ENCODE results near the gene ANGPTL8.

Gene ANGPTL8

DNA sequence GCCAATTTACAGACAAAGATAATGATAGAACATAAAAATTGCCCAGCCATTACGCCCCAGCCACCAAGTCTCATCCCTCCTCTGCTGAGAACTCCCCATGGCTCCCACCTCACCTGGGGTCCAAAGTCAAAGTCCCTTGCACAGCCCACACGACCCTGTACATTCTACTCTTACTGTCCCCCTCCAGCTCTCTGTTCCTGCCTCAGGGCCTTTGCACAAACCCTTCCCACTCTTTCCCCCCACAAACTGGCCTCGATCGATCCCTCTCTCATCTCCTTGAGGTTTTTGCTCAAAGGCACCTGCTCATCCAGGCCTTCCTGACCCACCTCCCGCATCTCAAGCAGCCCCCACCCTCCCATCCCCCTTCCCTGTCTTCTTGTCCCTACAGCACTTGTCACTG is 21.6 kb downstream of the ANGPTL8 start:
- Histone ChIP-seq H3K4me1 (ENCODE audit: control insufficient read depth in 2 of 2, insufficient read depth in 2 of 2, low read length in 2 of 2) (peaks cover 25 to 29% of the 10 kb centered on the region in 2 donors), H3K27ac (ENCODE audit: low read depth in 2 of 2, low read length in 2 of 2) (no peak overlapping the region), H3K9ac (ENCODE audit: low read depth in 1 of 2, low read length in 2 of 2) (no peak overlapping the region), H3K4me3 (ENCODE audit: low read length in 2 of 2) (peak overlapping the region in 1 of 2 donors; percentile 72), H3K27me3 (ENCODE audit: control insufficient read depth in 2 of 2, insufficient read depth in 2 of 2, low read length in 2 of 2) (no peaks in the 10 kb centered on the region), H3K9me3 (ENCODE audit: control insufficient read depth in 2 of 2, low read length in 2 of 2) (no peaks in the 10 kb centered on the region), H3K36me3 (ENCODE audit: control insufficient read depth in 2 of 2, insufficient read depth in 2 of 2, low read length in 2 of 2) (no peaks in the 10 kb centered on the region)

DNA sequence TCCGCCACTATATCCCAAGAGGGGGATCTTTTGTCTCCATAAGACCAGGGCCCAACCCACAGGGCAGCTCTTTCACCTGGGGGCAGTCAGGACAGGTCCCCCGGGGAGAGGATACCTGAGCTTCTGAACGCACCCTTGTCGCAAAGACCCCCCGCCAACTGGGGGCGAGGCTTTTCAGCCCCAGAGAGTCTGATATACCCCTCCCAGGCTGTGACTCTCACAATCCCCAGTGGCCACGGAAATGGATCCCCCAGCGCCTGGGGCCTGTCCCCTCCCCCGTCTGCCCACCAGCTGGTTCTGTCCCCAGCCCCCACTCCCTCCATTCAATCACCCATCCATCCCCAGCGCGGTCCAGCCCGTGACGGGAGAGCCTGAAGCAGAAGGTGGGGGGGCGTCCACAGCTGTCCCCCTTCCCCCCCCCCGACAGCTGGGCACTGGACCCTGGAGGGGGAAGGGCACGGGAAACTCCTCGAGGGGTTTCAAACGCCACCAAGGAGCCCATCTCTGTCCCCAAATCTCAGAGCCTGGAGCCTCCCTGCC is 22.1 kb downstream of the ANGPTL8 start:
- Histone ChIP-seq H3K27me3 (ENCODE audit: control insufficient read depth in 2 of 2, insufficient read depth in 2 of 2, low read length in 2 of 2) (no peaks in the 10 kb centered on the region), H3K9me3 (ENCODE audit: control insufficient read depth in 2 of 2, low read length in 2 of 2) (no peaks in the 10 kb centered on the region), H3K4me3 (ENCODE audit: low read length in 2 of 2) (peak overlapping the region; percentile 67 to 72), H3K4me1 (ENCODE audit: control insufficient read depth in 2 of 2, insufficient read depth in 2 of 2, low read length in 2 of 2) (peaks cover 28 to 33% of the 10 kb centered on the region in 2 donors), H3K36me3 (ENCODE audit: control insufficient read depth in 2 of 2, insufficient read depth in 2 of 2, low read length in 2 of 2) (no peaks in the 10 kb centered on the region), H3K9ac (ENCODE audit: low read depth in 1 of 2, low read length in 2 of 2) (peak overlapping the region; percentile 60 to 78), H3K27ac (ENCODE audit: low read depth in 2 of 2, low read length in 2 of 2) (peak overlapping the region; percentile 56 to 70)

DNA sequence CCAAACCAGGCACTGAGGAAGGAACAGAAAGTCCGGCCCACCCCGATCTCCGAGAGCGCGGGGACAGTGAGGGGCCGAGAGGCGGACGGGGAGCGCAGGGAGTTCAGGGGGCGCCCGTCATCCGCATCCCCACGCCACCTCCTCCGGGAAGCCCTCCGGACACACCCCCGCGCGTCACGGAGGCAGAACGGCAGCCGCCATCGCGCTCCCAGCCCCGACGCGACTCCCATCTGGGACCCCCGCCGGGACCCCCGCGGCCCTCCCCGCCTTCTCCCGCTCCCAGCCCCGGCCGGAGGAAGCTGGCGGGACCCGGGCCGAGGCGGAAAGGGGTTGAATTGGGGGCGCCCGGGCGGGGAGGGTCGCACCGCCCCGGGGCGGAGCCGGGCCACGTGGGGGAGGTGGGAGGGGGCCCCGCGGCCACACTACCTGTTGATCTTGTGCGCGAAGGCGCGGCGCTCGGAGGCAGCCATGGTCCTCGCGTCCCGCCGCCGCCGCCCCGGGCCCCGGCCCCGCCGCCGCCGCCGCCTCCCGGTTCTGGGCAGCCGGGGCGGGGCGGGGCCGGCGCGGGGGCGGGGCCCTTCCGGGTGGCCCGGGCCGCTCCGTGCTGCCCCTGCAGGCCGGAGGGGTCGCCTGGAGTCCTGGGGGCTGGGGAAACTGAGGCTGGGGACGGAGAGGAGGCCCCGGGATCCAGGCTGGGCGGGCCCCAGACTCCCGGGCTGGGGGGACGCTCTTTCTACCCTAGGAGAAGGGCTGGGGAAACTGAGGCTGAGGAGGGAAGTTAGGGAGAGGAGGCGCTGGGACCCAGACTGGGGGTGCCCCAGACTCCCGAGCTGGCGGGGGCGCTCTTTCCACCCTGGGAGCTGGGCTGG is 22.8 kb downstream of the ANGPTL8 start, which contains the start of gene DOCK6:
TSS of gene DOCK6 (minus strand) at position 554 of the 869 bp plus-strand sequence. CDS start at position 470, 84 bp downstream.
- Histone ChIP-seq H3K27ac (ENCODE audit: low read depth in 2 of 2, low read length in 2 of 2) (peak within 1 kb of the TSS; percentile 65 to 80), H3K4me1 (ENCODE audit: control insufficient read depth in 2 of 2, insufficient read depth in 2 of 2, low read length in 2 of 2) (peaks cover 28 to 35% of the 10 kb centered on the region in 2 donors), H3K27me3 (ENCODE audit: control insufficient read depth in 2 of 2, insufficient read depth in 2 of 2, low read length in 2 of 2) (no peaks in the 10 kb centered on the region), H3K9ac (ENCODE audit: low read depth in 1 of 2, low read length in 2 of 2) (peak within 1 kb of the TSS; percentile 74 to 90), H3K4me3 (ENCODE audit: low read length in 2 of 2) (peak within 1 kb of the TSS; percentile 67 to 76), H3K9me3 (ENCODE audit: control insufficient read depth in 2 of 2, low read length in 2 of 2) (no peaks in the 10 kb centered on the region), H3K36me3 (ENCODE audit: control insufficient read depth in 2 of 2, insufficient read depth in 2 of 2, low read length in 2 of 2) (no peaks in the 10 kb centered on the region)

GRCh38 chr19:11263726-11264125 is 24.3 kb downstream of the ANGPTL8 start:
- Histone ChIP-seq H3K27ac (ENCODE audit: low read depth in 2 of 2, low read length in 2 of 2) (no peak overlapping the region), H3K9me3 (ENCODE audit: control insufficient read depth in 2 of 2, low read length in 2 of 2) (no peaks in the 10 kb centered on the region), H3K4me3 (ENCODE audit: low read length in 2 of 2) (no peak overlapping the region), H3K4me1 (ENCODE audit: control insufficient read depth in 2 of 2, insufficient read depth in 2 of 2, low read length in 2 of 2) (peaks cover 28 to 37% of the 10 kb centered on the region in 2 donors), H3K36me3 (ENCODE audit: control insufficient read depth in 2 of 2, insufficient read depth in 2 of 2, low read length in 2 of 2) (no peaks in the 10 kb centered on the region), H3K27me3 (ENCODE audit: control insufficient read depth in 2 of 2, insufficient read depth in 2 of 2, low read length in 2 of 2) (no peaks in the 10 kb centered on the region), H3K9ac (ENCODE audit: low read depth in 1 of 2, low read length in 2 of 2) (no peak overlapping the region)

GRCh38 chr19:11264452-11265176 is 25.2 kb downstream of the ANGPTL8 start:
- H3K9me3 ChIP-seq (ENCODE audit: control insufficient read depth in 2 of 2, low read length in 2 of 2) = no peaks in the 10 kb centered on the region
- H3K4me1 ChIP-seq (ENCODE audit: control insufficient read depth in 2 of 2, insufficient read depth in 2 of 2, low read length in 2 of 2) = peaks cover 28 to 41% of the 10 kb centered on the region in 2 donors
- no peaks in the 10 kb centered on the region for H3K27me3 ChIP-seq (ENCODE audit: control insufficient read depth in 2 of 2, insufficient read depth in 2 of 2, low read length in 2 of 2)
- peak overlapping the region; percentile 53 to 77 for H3K9ac ChIP-seq (ENCODE audit: low read depth in 1 of 2, low read length in 2 of 2)
- peak overlapping the region in 1 of 2 donors; percentile 54 for H3K4me3 ChIP-seq (ENCODE audit: low read length in 2 of 2)
- H3K27ac ChIP-seq (ENCODE audit: low read depth in 2 of 2, low read length in 2 of 2) = peak overlapping the region; percentile 95 to 97
- H3K36me3 ChIP-seq (ENCODE audit: control insufficient read depth in 2 of 2, insufficient read depth in 2 of 2, low read length in 2 of 2) = no peaks in the 10 kb centered on the region

- Histone ChIP-seq H3K27ac (ENCODE audit: low read depth in 2 of 2, low read length in 2 of 2) (peak overlapping the region; percentile 95 to 97), H3K4me3 (ENCODE audit: low read length in 2 of 2) (peak overlapping the region in 1 of 2 donors; percentile 54), H3K4me1 (ENCODE audit: control insufficient read depth in 2 of 2, insufficient read depth in 2 of 2, low read length in 2 of 2) (peaks cover 28 to 41% of the 10 kb centered on the region in 2 donors)
Measured at GRCh38 chr19:11265177-11265784, 25.9 kb downstream of the ANGPTL8 start.

GRCh38 chr19:11265785-11266236 is 26.4 kb downstream of the ANGPTL8 start:
- H3K4me1 ChIP-seq (ENCODE audit: control insufficient read depth in 2 of 2, insufficient read depth in 2 of 2, low read length in 2 of 2) = peaks cover 28 to 41% of the 10 kb centered on the region in 2 donors
- no peaks in the 10 kb centered on the region for H3K36me3 ChIP-seq (ENCODE audit: control insufficient read depth in 2 of 2, insufficient read depth in 2 of 2, low read length in 2 of 2)
- H3K27ac ChIP-seq (ENCODE audit: low read depth in 2 of 2, low read length in 2 of 2) = peak overlapping the region; percentile 95 to 97
- H3K27me3 ChIP-seq (ENCODE audit: control insufficient read depth in 2 of 2, insufficient read depth in 2 of 2, low read length in 2 of 2) = no peaks in the 10 kb centered on the region
- peak overlapping the region; percentile 53 to 77 for H3K9ac ChIP-seq (ENCODE audit: low read depth in 1 of 2, low read length in 2 of 2)
- H3K4me3 ChIP-seq (ENCODE audit: low read length in 2 of 2) = peak overlapping the region in 1 of 2 donors; percentile 54
- H3K9me3 ChIP-seq (ENCODE audit: control insufficient read depth in 2 of 2, low read length in 2 of 2) = no peaks in the 10 kb centered on the region

More at GRCh38 chr19:11265177-11265784, 25.9 kb downstream of the ANGPTL8 start:
- peak overlapping the region; percentile 53 to 77 for H3K9ac ChIP-seq (ENCODE audit: low read depth in 1 of 2, low read length in 2 of 2)
- H3K27me3 ChIP-seq (ENCODE audit: control insufficient read depth in 2 of 2, insufficient read depth in 2 of 2, low read length in 2 of 2) = no peaks in the 10 kb centered on the region
- no peaks in the 10 kb centered on the region for H3K9me3 ChIP-seq (ENCODE audit: control insufficient read depth in 2 of 2, low read length in 2 of 2)
- H3K36me3 ChIP-seq (ENCODE audit: control insufficient read depth in 2 of 2, insufficient read depth in 2 of 2, low read length in 2 of 2) = no peaks in the 10 kb centered on the region

DNA sequence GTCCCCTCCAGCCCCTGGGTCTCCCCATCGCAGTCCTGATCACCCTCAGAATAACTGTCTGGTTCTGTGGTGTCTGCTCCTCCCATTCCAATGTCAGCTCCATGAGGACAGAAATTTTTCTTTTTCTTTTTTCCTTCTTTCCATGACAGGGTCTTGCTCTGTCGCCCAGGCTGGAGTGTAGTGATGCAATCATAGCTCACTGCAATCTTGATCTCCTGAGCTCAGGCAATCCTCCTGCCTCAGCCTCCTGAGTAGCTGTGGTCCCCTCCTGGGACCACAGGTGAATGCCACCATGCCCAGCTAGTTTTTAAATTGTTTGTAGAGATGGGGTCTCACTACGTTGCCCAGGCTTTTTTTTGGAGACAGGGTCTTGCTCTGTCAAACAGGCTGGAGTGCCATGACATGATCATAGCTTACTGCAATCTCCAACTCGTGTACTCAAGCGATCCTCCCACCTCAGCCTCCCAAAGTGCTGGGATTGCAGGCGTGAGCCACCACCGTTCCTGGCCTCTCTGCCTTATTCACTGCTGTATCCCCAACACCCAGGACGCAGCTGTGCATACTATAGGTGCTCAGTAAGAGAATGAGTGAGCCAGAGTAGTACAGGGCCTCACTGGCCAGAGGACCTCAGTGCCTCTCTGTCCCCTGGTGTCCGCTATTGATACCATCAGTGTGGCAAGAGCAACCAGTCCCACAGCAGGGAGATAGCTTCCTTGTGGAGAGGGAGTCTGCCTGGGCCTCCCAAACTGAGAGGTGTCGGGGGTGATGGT is 28.1 kb downstream of the ANGPTL8 start:
- H3K36me3 ChIP-seq (ENCODE audit: control insufficient read depth in 2 of 2, insufficient read depth in 2 of 2, low read length in 2 of 2) = no peaks in the 10 kb centered on the region
- no peaks in the 10 kb centered on the region for H3K27me3 ChIP-seq (ENCODE audit: control insufficient read depth in 2 of 2, insufficient read depth in 2 of 2, low read length in 2 of 2)
- peaks cover 24 to 35% of the 10 kb centered on the region in 2 donors for H3K4me1 ChIP-seq (ENCODE audit: control insufficient read depth in 2 of 2, insufficient read depth in 2 of 2, low read length in 2 of 2)
- no peak overlapping the region for H3K4me3 ChIP-seq (ENCODE audit: low read length in 2 of 2)
- no peaks in the 10 kb centered on the region for H3K9me3 ChIP-seq (ENCODE audit: control insufficient read depth in 2 of 2, low read length in 2 of 2)
- no peak overlapping the region for H3K9ac ChIP-seq (ENCODE audit: low read depth in 1 of 2, low read length in 2 of 2)
- H3K27ac ChIP-seq (ENCODE audit: low read depth in 2 of 2, low read length in 2 of 2) = no peak overlapping the region

GRCh38 chr19:11268783-11269267 is 29.4 kb downstream of the ANGPTL8 start:
- Histone ChIP-seq H3K27ac (ENCODE audit: low read depth in 2 of 2, low read length in 2 of 2) (peak overlapping the region in 1 of 2 donors; percentile 13), H3K4me3 (ENCODE audit: low read length in 2 of 2) (no peak overlapping the region)

More at GRCh38 chr19:11268783-11269267, 29.4 kb downstream of the ANGPTL8 start:
- Histone ChIP-seq H3K9me3 (ENCODE audit: control insufficient read depth in 2 of 2, low read length in 2 of 2) (no peaks in the 10 kb centered on the region), H3K27me3 (ENCODE audit: control insufficient read depth in 2 of 2, insufficient read depth in 2 of 2, low read length in 2 of 2) (no peaks in the 10 kb centered on the region), H3K36me3 (ENCODE audit: control insufficient read depth in 2 of 2, insufficient read depth in 2 of 2, low read length in 2 of 2) (no peaks in the 10 kb centered on the region), H3K9ac (ENCODE audit: low read depth in 1 of 2, low read length in 2 of 2) (no peak overlapping the region), H3K4me1 (ENCODE audit: control insufficient read depth in 2 of 2, insufficient read depth in 2 of 2, low read length in 2 of 2) (peaks cover 18 to 30% of the 10 kb centered on the region in 2 donors)

Measured in mucosa of rectum (tissue), 2 donors.